OCI-LY3 (cell line): Measurements from ENCODE around the gene CAMK2D.

ENCODE experiments used
- H2AFZ ChIP-seq: fragments of 200-600, 300-600 bp; shearing (Covaris generic); 2 replicates; pipeline ENCODE4 v1.6.0; 2014; ENCODE audit warnings: antibody characterized with exemption, low read depth, low read length
- H3K27ac ChIP-seq: fragments of 200-600, 300-600 bp; sonication (generic); 2 replicates; pipeline ENCODE4 v1.5.1; 2014; ENCODE audit warnings: mild to moderate bottlenecking, low read length, moderate library complexity, mixed read lengths
- H3K27me3 ChIP-seq: fragments of 200-600, 300-600 bp; sonication (generic); 2 replicates; pipeline ENCODE4 v1.6.1; 2014; ENCODE audit warnings: low read depth, low read length, mixed read lengths
- H3K36me3 ChIP-seq: fragments of 200-600, 300-600 bp; sonication (generic); replicated peaks from 2 replicates; pipeline ENCODE3; 2014; ENCODE audit warnings: low read depth, low read length, mixed read lengths
- H3K4me1 ChIP-seq: fragments of 300-600, 200-600 bp; sonication (generic); 2 replicates; pipeline ENCODE4 v1.6.1; 2014; ENCODE audit warnings: low read length, mixed read lengths
- H3K4me2 ChIP-seq: fragments of 200-600, 300-600 bp; sonication (generic); 2 replicates; pipeline ENCODE4 v1.6.1; 2014; ENCODE audit warnings: low read length, mixed read lengths
- H3K4me3 ChIP-seq: fragments of 300-600, 200-600 bp; sonication (generic); 2 replicates; pipeline ENCODE4 v1.5.1; 2014; ENCODE audit warnings: antibody characterized with exemption, mild to moderate bottlenecking, low read length, moderate library complexity
- H3K79me2 ChIP-seq: fragments of 300-600, 200-600 bp; shearing (Covaris generic); 2 replicates; pipeline ENCODE4 v1.6.1; 2014; ENCODE audit warnings: mild to moderate bottlenecking, low read length, mixed read lengths
- H3K9ac ChIP-seq: fragments of 300-600, 200-600 bp; shearing (Covaris generic); 2 replicates; pipeline ENCODE4 v1.6.0; 2014; ENCODE audit warnings: mild to moderate bottlenecking, low read length, moderate library complexity
- H3K9me3 ChIP-seq: fragments of 200-600, 300-600 bp; shearing (Covaris generic); 2 replicates; pipeline ENCODE4 v1.6.1; 2014; ENCODE audit warnings: low read length, mixed read lengths; ENCODE audit not compliant: insufficient read depth
- H4K20me1 ChIP-seq: fragments of 200-600, 300-600 bp; sonication (generic); 2 replicates; pipeline ENCODE4 v1.6.1; 2016; ENCODE audit warnings: low read length, mixed read lengths; ENCODE audit not compliant: insufficient read depth
- EZH2phosphoT487 ChIP-seq: fragments of 200-600 bp; shearing (Covaris generic); IDR thresholded peaks from 2 replicates; pipeline ENCODE4 v1.6.1; 2018; ENCODE audit warnings: antibody characterized with exemption, mixed run types, low read depth
- TF ChIP-seq, protein P1 (sequence below): fragments of 200-600, 300-600 bp; sonication (generic); IDR thresholded peaks from 2 replicates; pipeline ENCODE4 v1.5.1; 2014; ENCODE audit warnings: antibody characterized with exemption, low read length, low read depth

Gene CAMK2D

DNA sequence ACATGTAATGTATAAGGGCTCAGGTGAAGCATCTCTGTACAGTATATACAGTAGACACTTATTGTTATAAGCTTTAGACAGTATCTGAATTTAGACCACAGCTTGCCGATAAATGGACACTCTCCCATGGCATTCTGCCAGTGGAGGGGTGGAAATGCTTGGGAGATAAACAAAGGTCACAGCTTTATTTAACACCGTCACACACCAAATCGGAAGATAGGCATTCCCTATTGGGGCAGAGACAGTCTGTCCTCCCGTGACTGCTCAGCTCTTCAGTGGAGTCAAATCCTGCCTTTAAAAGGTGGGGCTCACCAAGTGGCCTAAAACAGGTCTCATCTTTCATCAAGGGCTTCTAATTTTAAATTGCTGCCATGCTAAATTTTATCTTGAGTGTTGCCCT is 178.8 kb downstream of the CAMK2D start:
- no peaks in the 10 kb centered on the region for H3K4me1 ChIP-seq
- H3K36me3 ChIP-seq, result no peaks in the 10 kb centered on the region
- no peak overlapping the region for H2AFZ ChIP-seq
- no peak overlapping the region for H3K9ac ChIP-seq
- H3K27ac ChIP-seq, result no peak overlapping the region
- no peaks in the 10 kb centered on the region for H3K79me2 ChIP-seq
- H3K27me3 ChIP-seq, result no peaks in the 10 kb centered on the region
- no peaks in the 10 kb centered on the region for H3K9me3 ChIP-seq
- TF ChIP-seq, protein P1, sequence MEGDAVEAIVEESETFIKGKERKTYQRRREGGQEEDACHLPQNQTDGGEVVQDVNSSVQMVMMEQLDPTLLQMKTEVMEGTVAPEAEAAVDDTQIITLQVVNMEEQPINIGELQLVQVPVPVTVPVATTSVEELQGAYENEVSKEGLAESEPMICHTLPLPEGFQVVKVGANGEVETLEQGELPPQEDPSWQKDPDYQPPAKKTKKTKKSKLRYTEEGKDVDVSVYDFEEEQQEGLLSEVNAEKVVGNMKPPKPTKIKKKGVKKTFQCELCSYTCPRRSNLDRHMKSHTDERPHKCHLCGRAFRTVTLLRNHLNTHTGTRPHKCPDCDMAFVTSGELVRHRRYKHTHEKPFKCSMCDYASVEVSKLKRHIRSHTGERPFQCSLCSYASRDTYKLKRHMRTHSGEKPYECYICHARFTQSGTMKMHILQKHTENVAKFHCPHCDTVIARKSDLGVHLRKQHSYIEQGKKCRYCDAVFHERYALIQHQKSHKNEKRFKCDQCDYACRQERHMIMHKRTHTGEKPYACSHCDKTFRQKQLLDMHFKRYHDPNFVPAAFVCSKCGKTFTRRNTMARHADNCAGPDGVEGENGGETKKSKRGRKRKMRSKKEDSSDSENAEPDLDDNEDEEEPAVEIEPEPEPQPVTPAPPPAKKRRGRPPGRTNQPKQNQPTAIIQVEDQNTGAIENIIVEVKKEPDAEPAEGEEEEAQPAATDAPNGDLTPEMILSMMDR, result no peak
- no peak for TF ChIP-seq EZH2phosphoT487
- H3K4me2 ChIP-seq, result no peak overlapping the region
- no peak overlapping the region for H3K4me3 ChIP-seq
- H4K20me1 ChIP-seq, result no peaks in the 10 kb centered on the region

DNA sequence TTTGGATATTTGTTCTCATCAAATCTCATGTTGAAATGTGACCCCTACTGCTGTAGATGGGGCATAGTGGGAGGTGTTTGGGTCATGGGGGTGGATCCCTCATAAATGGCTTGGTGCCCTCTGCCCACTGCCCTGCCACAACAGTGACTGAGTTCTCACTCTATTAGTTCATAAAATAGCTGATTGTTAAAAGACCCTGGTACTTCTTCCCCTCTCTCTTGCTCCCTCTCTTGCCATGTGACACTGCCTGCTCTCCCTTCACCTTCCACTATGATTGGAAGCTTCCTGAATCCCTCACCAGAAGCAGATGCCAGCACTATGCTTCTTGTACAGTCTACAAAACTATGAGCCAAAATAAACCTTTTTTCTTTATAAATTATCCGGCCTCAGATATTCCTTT is 182.2 kb downstream of the CAMK2D start:
- H3K27me3 ChIP-seq, result no peaks in the 10 kb centered on the region
- no peaks in the 10 kb centered on the region for H3K4me1 ChIP-seq
- no peak overlapping the region for H3K9ac ChIP-seq
- no peaks in the 10 kb centered on the region for H3K36me3 ChIP-seq
- H3K4me2 ChIP-seq, result no peak overlapping the region
- H3K4me3 ChIP-seq, result no peak overlapping the region
- no peak overlapping the region for H2AFZ ChIP-seq
- no peaks in the 10 kb centered on the region for H4K20me1 ChIP-seq
- no peaks in the 10 kb centered on the region for H3K9me3 ChIP-seq
- TF ChIP-seq EZH2phosphoT487, result no peak
- TF ChIP-seq, protein P1, result no peak
- no peaks in the 10 kb centered on the region for H3K79me2 ChIP-seq
- no peak overlapping the region for H3K27ac ChIP-seq

DNA sequence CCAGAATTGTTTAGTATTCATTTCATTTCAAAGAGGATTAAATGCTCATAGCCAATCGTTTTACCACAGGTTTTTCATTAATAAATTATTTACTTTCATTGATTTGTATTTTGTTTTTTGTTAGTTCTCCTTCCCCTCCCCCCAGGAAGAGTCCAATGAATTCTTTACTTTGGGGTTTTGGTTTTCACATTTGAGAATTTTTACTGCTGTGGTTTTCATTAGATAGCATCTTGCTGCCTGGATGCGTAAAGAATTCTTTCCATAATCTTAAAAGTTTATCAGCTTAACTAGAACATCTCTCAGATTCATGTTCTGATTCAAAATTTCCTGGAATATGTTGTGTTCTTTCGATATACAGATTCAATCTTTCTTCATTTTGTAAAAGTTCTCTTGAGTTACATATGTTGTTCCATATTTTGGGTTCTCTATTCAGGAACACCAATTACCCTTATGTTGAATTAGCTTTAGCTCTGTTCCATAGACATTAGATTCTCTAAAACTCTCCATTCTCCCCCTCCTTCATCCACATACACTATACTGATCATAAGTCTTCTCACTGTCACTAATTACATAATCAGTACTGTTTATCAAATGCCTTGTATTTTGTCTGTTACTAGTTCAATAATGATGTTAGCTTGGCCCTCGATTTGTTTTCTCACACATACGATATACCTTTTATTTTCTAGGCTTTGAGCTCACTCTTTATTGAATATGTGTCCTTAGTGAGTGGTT is 184.4 kb downstream of the CAMK2D start:
- Histone ChIP-seq H3K27ac (no peak overlapping the region), H3K4me3 (no peak overlapping the region), H4K20me1 (no peaks in the 10 kb centered on the region), H3K9ac (no peak overlapping the region), H3K4me2 (no peak overlapping the region), H2AFZ (no peak overlapping the region), H3K36me3 (no peaks in the 10 kb centered on the region), H3K27me3 (no peaks in the 10 kb centered on the region), H3K79me2 (no peaks in the 10 kb centered on the region), H3K4me1 (no peaks in the 10 kb centered on the region), H3K9me3 (no peaks in the 10 kb centered on the region)
- TF ChIP-seq EZH2phosphoT487, result no peak
- TF ChIP-seq, protein P1, result no peak

DNA sequence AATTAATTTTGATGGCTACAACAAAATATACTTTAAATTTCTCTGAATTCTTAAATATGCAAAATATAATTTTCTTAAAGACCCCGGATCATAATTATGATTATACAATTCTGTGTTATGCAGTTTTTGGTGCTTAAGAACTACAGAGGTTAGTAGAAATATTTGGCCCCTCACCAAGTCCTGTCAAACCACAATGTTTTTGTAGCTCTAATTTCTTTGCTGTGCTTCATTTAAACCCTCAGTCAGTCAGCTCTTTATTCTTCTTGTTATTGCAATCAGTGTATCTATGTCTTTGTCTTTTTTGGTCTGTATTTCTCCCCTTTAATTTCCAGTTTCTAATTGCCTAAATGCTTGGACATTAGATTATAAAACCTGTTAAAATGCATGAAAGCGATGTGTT is 186.1 kb downstream of the CAMK2D start:
- H3K4me2 ChIP-seq, result no peak overlapping the region

More for the DNA sequence above, 186.1 kb downstream of the CAMK2D start:
- H3K79me2 ChIP-seq, result no peaks in the 10 kb centered on the region
- H2AFZ ChIP-seq, result no peak overlapping the region
- no peak for TF ChIP-seq EZH2phosphoT487
- TF ChIP-seq, protein P1, result no peak
- H3K27me3 ChIP-seq, result no peaks in the 10 kb centered on the region
- no peaks in the 10 kb centered on the region for H3K9me3 ChIP-seq
- no peak overlapping the region for H3K9ac ChIP-seq
- H3K36me3 ChIP-seq, result no peaks in the 10 kb centered on the region
- no peaks in the 10 kb centered on the region for H4K20me1 ChIP-seq
- no peaks in the 10 kb centered on the region for H3K4me1 ChIP-seq
- no peak overlapping the region for H3K4me3 ChIP-seq
- no peak overlapping the region for H3K27ac ChIP-seq
